Epithelial cell of proximal tubule (primary cell): Measurements from ENCODE around the gene NEGR1. TPM values are rescaled to one million over a fixed set of nuclear protein-coding genes. Genes with fewer than 3 reads are reported as not detected.

Experiments used
- DNase-seq: peaks from one replicate; pipeline ENCODE4 v3.0.0-alpha.2; 2011; ENCODE audit warnings: low read depth
- H3K4me3 ChIP-seq: 2 replicates; pipeline ENCODE4 v1.5.1; 2011; ENCODE audit warnings: low read depth, mild to moderate bottlenecking, low read length
- total RNA-seq: library from RNA; depleted of rRNA; stranded (reverse); fragments of >200 nt; gene quantifications from 2 replicates; pipeline ENCODE4 v1.2.3, GENCODE V29; 2015
- TF ChIP-seq, protein P1 (sequence below): conservative IDR thresholded peaks from 2 replicates; pipeline ENCODE4 v1.5.1; 2012; ENCODE audit warnings: low read depth, mild to moderate bottlenecking, low read length

The NEGR1 gene
- total RNA-seq, 1 donor from 2014 or later: 3.1 TPM

DNA sequence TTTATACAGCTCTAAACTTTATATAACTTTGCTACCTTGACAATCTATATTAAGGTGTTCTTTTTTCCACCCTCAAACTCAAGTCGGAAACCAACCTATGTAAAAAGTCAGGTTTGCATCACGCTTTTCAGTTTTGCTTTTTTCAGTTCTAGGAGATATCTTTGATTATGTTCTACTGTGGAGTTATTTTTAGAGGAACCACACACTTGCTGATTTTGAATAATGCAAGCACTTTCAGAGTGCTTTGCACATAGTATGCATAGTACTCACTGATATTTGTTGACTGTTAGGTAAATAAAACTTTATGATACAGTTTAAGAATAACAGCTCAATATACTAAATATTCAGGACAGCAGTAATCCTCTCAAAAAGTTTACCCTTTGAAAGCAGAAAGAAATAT, 637.3 kb downstream of the NEGR1 start:
- TF ChIP-seq, protein P1, sequence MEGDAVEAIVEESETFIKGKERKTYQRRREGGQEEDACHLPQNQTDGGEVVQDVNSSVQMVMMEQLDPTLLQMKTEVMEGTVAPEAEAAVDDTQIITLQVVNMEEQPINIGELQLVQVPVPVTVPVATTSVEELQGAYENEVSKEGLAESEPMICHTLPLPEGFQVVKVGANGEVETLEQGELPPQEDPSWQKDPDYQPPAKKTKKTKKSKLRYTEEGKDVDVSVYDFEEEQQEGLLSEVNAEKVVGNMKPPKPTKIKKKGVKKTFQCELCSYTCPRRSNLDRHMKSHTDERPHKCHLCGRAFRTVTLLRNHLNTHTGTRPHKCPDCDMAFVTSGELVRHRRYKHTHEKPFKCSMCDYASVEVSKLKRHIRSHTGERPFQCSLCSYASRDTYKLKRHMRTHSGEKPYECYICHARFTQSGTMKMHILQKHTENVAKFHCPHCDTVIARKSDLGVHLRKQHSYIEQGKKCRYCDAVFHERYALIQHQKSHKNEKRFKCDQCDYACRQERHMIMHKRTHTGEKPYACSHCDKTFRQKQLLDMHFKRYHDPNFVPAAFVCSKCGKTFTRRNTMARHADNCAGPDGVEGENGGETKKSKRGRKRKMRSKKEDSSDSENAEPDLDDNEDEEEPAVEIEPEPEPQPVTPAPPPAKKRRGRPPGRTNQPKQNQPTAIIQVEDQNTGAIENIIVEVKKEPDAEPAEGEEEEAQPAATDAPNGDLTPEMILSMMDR: no peak
- DNase-seq: no peak
- no peak overlapping the region for H3K4me3 ChIP-seq

DNA sequence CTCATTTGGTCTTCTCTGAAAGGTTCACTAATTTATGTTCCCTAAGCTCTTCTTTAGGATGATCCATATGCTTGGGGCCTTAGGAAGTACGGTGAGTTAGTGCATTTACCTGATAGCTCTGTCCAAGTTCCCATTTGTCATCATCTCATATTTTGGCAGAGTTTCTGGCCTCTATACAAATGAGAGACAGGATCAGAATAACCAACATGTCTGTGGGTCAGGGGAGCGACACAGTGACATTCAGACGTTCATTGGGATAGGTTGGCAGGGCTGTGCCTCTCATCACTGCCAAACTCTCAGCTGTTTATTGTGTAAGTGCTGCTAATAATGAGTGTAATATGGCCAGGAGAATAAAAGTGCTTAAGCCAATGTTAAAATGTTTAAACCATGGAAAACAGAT, 640.4 kb downstream of the NEGR1 start:
- no peak for DNase-seq
- no peak overlapping the region for H3K4me3 ChIP-seq
- TF ChIP-seq, protein P1: no peak

DNA sequence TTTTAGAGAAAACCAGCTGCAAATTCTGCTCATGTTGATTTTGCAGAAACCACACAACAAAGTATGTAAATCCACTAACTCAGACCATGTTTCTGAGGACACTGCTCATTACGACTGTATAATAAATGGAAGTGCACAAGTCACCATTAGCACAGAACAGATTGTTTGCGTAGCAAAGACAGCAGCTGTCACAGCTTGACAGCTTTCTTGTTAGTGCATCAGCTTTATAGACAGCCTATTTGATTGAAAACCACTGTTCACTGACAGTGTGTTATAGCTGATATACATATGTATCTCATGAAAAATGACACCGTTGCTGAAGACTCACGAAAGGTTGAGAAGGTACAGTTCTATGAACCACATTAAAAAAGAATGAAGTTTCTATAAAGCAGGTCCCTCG, 641.3 kb downstream of the NEGR1 start:
- no peak for DNase-seq
- H3K4me3 ChIP-seq: no peak overlapping the region
- TF ChIP-seq, protein P1: no peak

DNA sequence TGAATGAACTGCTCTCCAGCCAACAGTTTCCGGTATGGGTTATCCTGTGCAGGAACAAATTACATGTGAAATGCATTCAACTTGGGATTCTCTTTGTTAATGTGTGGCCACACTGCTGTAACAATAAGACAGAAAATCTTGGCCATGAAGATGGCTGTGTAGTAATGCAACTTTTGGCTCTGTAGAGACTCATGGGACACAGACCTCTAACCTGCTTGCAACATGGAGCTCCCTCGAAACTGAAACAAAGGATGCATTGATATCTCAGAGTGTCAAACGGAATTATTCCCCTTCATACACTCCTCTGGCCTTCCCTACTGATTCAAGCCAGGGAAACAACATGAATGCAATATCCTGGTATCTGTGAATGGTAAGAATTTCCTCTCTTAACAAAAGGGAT, 642.2 kb downstream of the NEGR1 start:
- DNase-seq: no peak

DNA sequence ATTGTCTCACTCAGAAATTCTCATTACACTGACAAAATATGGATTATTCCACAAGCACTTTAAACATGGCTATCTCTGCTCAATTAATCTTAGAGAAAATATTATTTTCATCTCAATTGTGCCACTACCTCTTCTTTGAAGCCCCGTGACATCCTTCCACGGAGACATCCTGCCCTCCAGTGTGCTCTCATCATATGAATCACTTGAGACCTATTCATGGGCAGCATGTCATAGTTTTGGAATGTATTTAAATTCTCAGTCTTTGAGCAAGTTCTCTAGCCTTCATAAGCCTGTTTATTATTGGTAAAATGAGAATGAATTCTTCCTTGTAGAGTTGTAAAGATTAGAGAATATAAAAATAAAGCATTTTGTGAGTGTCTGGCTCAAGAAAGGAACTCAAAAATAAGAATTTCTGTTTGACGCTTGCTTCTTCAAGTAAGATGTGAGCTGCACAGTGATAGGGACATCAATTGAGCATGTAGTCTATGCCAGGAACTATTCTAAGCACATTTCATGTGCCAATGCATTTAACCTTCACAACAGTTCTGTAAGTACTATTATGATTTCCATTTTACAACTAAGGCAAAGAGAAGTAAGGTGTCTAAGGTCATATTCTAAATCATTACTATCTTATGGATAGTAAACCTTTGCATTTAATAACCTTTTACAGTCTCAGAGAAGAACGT, 644.1 kb downstream of the NEGR1 start:
- no peak for DNase-seq
- no peak overlapping the region for H3K4me3 ChIP-seq
- TF ChIP-seq, protein P1: no peak

More for the DNA sequence above, 642.2 kb downstream of the NEGR1 start:
- no peak overlapping the region for H3K4me3 ChIP-seq
- TF ChIP-seq, protein P1: no peak

DNA sequence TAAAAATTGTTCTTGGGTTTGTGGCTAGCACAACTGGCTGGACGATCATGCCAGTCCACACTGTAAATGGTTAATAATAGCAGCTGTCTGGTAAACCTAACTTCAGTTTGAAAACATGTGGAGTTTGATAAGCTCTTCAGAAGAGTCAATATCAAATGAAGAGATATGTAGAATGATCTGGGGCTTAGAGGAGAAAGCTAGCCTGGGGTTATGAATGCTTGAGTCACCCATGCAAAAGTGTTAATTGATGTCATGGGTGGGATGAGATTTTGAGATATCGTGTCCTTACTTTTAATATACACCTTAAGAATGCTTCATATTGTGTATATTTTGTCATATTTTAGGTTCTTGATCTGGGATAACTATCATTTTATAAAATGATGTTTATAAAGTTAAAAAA, 646.8 kb downstream of the NEGR1 start:
- TF ChIP-seq, protein P1: no peak
- no peak overlapping the region for H3K4me3 ChIP-seq
- no peak for DNase-seq

DNA sequence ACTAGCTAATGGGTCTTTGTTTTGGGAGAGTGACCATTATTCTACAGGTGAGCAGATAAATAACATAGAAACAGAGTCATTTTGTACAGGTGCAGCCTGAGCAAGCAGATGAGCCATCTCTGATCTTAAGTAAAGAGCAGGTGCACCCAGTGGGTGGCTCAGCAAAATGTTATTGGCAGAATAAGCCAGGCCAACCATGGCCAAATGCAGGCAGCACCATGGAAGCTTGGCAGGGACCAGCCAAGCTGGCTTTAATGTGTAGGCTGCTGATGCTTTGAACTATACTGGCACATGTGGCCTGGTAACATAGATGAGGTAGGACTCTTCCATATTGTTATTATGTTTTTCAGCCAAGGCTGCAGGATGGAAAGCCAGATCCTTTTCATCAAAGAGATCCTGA, 648.2 kb downstream of the NEGR1 start:
- H3K4me3 ChIP-seq: no peak overlapping the region
- TF ChIP-seq, protein P1: no peak
- no peak for DNase-seq
